Mammary epithelial cell (primary cell): ENCODE results near the gene SLC25A44.

ENCODE experiments used
- EZH2 ChIP-seq: IDR thresholded peaks from 2 replicates; pipeline ENCODE4 v1.6.1; 2012; ENCODE audit warnings: low read length, inconsistent platforms, borderline replicate concordance
- TF ChIP-seq, protein P1 (sequence below), 2 donors: IDR thresholded peaks in 1 of 2; conservative IDR thresholded peaks in 1 of 2; 2 replicates each; pipeline ENCODE4 v1.5.1; 2011 to 2012; ENCODE audit warnings: inconsistent platforms in 2 of 2, low read length in 2 of 2, mild to moderate bottlenecking in 2 of 2, control low read depth in 1 of 2, low read depth in 1 of 2; ENCODE audit not compliant: insufficient read depth in 1 of 2; ENCODE audit errors: extremely low read depth in 1 of 2

DNA sequence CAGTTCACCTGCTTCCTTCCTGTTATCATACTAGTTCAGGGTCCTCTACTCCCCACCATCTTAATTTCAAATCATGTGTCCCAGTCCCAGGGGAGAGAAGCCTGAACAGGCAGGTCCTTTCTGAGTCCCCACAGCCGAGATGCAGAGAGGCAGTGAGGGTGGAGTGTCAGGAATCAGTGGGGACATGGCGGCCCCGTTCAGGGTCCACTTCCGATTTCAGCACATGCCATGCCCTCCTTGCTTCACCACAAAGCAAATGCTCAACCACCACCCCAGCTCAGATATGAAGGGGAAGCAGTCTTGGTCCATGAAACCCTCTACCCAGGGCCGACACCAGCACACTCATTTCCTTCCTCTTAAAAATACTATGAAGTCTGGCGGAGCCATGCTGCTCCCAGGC lies 45.7 kb upstream of the SLC25A44 start:
- TF ChIP-seq, protein P1, sequence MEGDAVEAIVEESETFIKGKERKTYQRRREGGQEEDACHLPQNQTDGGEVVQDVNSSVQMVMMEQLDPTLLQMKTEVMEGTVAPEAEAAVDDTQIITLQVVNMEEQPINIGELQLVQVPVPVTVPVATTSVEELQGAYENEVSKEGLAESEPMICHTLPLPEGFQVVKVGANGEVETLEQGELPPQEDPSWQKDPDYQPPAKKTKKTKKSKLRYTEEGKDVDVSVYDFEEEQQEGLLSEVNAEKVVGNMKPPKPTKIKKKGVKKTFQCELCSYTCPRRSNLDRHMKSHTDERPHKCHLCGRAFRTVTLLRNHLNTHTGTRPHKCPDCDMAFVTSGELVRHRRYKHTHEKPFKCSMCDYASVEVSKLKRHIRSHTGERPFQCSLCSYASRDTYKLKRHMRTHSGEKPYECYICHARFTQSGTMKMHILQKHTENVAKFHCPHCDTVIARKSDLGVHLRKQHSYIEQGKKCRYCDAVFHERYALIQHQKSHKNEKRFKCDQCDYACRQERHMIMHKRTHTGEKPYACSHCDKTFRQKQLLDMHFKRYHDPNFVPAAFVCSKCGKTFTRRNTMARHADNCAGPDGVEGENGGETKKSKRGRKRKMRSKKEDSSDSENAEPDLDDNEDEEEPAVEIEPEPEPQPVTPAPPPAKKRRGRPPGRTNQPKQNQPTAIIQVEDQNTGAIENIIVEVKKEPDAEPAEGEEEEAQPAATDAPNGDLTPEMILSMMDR (conservative IDR thresholded peaks at IDR 0.05 in 1 of 2, IDR thresholded peaks at IDR 0.05 in 1 of 2; ENCODE audit: extremely low read depth in 1 of 2, insufficient read depth in 1 of 2, low read depth in 1 of 2, low read length in 2 of 2), result no peak
- TF ChIP-seq EZH2, result no peak
